GM19025 (cell line): ENCODE measurements around the gene CNN2.

Source experiments
- ATAC-seq: cut with Tn5 transposase; IDR thresholded peaks from one replicate; pipeline ENCODE4 v1.9.1; 2021; ENCODE audit warnings: mild to moderate bottlenecking, low read depth, moderate library complexity; ENCODE audit not compliant: unreplicated experiment

CNN2 gene

DNA sequence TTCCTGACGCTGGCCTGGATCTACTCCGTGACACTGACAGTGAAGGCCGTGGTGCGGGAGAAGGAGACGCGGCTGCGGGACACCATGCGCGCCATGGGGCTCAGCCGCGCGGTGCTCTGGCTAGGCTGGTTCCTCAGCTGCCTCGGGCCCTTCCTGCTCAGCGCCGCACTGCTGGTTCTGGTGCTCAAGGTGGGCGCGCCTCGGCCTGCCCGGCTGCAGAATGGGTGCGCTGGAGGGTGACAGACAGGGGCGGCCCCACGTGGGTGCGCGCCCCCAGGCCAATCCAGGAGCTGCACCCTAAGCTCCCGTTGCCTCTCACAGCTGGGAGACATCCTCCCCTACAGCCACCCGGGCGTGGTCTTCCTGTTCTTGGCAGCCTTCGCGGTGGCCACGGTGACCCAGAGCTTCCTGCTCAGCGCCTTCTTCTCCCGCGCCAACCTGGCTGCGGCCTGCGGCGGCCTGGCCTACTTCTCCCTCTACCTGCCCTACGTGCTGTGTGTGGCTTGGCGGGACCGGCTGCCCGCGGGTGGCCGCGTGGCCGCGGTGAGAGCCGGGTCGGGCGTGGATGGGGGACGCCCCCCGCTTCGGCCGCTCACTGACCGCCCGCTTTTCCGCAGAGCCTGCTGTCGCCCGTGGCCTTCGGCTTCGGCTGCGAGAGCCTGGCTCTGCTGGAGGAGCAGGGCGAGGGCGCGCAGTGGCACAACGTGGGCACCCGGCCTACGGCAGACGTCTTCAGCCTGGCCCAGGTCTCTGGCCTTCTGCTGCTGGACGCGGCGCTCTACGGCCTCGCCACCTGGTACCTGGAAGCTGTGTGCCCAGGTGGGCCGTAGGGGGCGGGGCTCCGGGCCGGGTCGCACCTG lies 20.7 kb downstream of the CNN2 start:
- no peak for ATAC-seq

DNA sequence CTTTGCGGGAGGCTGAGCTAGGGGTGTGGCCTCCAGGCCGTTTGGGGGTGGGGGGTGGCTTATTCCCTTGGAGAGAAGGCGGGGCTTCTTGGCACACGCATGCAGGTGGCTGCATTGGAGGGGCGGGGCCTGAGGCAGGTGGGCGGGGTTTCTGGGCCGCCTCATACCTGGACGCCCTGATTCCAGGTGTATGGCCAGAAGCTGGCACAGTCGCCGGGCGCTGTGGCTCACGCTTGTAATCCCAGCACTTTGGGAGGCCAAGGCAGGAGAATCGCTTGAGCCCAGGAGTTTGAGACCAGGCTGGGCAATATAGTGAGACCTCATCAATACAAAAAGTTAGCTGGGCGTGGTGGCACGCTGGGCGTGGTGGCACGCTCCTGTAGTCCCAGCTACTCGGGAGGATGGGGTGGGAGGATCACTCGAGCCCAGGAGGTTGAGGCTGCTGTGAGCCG lies 21.3 kb downstream of the CNN2 start:
- ATAC-seq, result no peak

DNA sequence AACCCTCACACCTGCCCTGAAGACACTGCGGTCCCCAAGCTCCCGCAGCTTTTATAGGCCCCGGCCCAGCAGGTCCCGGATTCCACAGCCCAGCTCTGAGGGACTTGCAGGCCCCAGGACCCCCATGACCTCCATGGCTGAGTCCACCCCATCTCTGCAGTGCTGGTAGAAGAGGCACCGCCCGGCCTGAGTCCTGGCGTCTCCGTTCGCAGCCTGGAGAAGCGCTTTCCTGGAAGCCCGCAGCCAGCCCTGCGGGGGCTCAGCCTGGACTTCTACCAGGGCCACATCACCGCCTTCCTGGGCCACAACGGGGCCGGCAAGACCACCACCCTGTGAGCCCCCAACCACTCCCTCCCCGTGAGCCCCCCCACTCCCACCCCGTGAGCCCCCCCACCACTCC lies 22.7 kb downstream of the CNN2 start:
- no peak for ATAC-seq

DNA sequence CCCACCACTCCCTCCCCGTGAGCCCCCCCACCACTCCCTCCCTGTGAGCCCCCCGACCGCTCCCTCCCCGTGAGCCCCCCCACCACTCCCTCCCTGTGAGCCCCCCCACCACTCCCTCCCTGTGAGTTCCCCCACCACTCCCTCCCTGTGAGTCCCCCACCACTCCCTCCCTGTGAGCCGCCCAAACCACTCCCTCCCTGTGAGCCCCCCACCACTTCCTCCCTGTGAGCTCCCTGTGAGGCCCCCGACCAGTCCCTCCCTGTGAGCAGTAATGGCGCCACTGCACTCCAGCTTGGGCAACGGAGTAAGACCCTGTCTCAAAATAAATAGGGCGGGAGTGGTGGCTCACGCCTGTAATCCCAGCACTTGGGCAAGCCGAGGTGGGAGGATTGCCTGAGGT lies 23.4 kb downstream of the CNN2 start:
- ATAC-seq, result no peak

DNA sequence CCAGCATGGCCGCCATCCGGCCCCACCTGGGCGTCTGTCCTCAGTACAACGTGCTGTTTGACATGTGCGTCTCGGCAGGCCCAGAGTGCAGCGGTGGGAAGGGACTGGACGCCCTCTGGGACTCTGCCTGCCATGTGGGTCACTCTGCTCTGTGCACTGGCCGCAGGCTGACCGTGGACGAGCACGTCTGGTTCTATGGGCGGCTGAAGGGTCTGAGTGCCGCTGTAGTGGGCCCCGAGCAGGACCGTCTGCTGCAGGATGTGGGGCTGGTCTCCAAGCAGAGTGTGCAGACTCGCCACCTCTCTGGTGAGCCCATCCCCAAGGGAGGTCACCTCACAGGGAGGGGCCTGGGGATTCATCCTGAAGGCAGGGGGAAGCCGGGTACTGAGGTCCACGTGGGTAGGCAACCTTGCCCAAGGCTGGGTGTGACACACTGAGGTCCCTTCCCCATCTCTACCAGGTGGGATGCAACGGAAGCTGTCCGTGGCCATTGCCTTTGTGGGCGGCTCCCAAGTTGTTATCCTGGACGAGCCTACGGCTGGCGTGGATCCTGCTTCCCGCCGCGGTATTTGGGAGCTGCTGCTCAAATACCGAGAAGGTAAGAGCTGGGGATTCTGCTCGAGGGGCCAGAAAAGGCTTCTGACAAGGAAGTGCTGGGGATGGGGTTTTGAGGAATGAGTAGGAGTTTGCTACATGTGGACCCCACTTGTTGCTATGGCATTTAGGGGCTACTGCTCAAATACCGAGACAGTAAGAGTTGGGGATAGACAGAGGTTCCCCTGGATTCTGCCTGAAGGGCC lies 24.8 kb downstream of the CNN2 start:
- ATAC-seq, result no peak

DNA sequence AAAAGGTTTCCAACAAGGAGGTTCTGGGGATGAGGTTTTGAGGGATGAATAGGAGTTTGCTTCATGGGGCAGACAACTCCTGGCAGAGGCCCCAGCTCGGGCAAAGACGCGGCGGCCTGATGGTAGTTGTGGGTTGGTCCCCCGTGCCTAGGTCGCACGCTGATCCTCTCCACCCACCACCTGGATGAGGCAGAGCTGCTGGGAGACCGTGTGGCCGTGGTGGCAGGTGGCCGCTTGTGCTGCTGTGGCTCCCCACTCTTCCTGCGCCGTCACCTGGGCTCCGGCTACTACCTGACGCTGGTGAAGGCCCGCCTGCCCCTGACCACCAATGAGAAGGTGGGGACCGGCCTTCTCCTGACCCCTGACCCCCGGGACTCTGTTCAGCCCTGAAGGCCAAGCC lies 25.4 kb downstream of the CNN2 start:
- no peak for ATAC-seq

DNA sequence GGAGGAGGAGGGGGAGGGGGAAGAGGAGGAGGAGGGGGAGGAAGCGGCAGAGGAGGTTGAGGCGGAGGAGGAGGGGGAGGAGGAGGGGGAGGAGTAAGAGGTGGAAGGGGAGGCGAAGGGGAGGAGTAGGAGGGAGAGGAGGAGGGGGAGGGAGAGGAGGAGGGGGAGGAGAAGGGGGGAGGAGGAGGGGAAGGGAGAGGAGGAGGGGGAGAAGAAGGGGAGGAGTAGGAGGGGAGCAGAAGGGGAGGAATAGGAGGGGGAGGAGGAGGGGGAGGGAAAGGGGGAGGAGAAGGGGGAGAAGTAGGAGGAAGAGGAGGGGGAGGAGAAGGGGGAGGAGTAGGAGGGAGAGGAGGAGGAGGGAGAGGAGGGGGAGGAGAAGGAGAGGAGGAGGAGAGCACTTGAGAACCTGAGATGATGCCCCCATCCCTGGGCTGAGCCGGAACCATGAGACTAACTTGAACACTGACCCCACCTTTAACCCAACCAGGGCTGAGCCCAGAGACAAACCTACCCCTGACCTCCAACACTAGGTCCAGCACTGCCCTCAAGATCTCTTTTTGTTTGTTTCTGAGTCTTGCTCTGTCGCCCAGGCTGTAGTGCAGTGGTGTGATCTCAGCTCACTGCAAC lies 26.1 kb downstream of the CNN2 start:
- no peak for ATAC-seq

DNA sequence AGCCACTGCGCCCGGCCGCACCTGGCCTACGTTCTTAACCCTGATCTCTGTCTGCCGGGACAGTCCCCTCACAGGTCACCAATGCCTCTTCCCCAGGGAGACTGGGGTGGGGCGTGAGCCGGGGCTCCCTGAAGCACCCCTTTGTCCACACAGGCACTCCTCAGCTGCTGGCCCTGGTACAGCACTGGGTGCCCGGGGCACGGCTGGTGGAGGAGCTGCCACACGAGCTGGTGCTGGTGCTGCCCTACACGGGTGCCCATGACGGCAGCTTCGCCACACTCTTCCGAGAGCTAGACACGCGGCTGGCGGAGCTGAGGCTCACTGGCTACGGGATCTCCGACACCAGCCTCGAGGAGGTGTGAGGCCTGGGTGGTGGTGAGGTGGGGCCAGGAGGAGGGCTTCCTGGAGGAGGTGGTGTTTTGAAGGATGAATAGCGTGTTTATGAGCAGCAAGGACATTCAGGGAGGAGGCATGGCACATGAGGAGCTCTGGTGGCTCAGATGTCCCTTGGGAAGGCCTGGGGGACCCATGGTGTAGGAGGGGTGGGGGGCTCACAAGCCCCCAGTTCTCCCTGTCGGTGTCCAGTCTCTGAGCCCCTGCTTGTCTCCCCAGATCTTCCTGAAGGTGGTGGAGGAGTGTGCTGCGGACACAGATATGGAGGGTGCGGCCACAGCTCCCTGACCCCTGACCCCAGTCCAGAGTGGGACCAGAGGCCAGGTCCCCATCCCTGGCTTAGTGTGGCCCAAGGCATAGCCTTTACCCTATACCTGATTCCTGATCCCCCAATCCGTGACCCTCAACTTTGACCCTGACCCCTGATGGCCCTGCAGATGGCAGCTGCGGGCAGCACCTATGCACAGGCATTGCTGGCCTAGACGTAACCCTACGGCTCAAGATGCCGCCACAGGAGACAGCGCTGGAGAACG lies 27.0 kb downstream of the CNN2 start:
- no peak for ATAC-seq

DNA sequence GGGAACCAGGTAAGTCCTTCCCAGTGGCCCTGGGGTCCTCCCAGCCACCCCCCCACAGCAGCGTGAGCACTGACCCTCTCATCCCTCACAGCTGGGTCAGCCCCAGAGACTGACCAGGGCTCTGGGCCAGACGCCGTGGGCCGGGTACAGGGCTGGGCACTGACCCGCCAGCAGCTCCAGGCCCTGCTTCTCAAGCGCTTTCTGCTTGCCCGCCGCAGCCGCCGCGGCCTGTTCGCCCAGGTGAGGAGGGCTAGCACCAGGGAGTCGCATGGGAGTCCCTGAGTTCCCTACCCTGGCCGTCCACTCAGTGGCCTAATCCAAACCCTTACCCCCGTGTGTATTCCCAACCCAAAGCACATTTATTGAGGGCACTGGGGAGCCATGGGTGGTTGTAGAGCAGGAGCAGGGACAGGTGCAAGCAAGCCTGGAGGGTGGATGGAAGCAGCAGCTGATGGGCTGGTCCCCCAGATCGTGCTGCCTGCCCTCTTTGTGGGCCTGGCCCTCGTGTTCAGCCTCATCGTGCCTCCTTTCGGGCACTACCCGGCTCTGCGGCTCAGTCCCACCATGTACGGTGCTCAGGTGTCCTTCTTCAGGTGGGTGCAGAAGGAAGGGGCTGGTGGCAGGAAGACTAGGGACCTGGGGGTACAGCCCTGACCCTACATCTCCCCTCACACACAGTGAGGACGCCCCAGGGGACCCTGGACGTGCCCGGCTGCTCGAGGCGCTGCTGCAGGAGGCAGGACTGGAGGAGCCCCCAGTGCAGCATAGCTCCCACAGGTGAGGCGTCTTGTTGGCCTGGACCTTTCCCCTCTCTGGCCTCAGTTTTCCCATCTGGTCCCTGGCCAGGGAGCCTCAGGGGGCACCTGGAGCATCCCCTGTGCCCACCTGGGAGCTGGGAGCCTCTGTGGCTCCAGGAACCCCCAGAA lies 28.0 kb downstream of the CNN2 start:
- ATAC-seq, result no peak

DNA sequence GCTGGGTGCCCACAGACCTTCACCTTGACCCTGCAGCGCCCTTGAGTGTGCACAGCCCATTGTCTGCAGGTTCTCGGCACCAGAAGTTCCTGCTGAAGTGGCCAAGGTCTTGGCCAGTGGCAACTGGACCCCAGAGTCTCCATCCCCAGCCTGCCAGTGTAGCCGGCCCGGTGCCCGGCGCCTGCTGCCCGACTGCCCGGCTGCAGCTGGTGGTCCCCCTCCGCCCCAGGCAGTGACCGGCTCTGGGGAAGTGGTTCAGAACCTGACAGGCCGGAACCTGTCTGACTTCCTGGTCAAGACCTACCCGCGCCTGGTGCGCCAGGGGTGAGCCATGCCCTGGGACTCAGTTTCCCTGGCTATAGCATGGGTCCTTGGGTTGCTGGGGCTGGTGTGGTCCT lies 28.6 kb downstream of the CNN2 start:
- no peak for ATAC-seq

DNA sequence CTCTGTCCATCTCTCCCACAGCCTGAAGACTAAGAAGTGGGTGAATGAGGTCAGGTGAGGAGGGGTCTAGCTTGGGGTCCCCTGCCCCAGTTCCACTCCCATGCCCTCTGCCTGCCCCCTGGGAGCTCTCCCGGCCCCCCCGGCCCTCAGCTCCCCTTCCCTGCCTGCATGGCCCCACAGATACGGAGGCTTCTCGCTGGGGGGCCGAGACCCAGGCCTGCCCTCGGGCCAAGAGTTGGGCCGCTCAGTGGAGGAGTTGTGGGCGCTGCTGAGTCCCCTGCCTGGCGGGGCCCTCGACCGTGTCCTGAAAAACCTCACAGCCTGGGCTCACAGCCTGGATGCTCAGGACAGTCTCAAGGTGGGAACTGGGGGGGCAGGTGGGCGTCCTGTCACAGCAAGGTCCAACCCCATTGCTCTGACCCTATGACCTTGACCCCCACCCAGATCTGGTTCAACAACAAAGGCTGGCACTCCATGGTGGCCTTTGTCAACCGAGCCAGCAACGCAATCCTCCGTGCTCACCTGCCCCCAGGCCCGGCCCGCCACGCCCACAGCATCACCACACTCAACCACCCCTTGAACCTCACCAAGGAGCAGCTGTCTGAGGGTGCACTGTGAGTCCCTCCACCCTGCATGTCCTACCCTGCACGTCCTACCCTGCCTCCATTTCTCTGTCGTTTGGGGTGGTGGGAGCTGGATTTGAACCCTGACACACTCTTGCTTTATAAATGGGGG lies 29.6 kb downstream of the CNN2 start:
- no peak for ATAC-seq

DNA sequence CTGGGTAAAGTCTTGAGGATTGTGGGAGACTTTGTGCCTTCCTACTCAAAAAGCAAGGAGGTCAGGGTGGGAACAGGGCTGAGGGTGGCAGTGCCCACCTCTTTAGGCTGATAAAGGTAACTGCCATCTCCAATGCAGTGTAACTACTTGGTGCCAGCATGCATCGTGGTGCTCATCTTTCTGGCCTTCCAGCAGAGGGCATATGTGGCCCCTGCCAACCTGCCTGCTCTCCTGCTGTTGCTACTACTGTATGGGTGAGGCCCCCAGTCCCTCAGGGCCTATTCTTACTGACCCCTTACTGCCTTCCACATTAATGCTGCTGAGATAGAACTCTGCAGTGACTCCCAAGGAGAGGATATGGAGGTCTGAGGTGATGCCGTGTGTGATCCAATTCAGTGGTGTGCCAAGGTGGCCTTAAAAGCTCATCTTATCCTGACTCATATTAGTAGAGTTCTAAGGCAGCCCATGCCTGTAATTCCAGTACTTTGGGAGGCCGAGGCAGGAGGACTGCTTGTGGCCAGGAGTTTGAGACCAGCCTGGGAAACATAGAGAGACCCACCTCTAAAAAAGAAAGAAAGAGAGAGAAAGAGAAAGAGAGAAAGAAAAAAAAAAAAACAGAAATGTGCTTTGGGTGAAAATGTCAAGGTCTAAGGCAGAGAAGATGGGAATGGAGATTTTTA lies 30.9 kb downstream of the CNN2 start:
- ATAC-seq, result no peak

DNA sequence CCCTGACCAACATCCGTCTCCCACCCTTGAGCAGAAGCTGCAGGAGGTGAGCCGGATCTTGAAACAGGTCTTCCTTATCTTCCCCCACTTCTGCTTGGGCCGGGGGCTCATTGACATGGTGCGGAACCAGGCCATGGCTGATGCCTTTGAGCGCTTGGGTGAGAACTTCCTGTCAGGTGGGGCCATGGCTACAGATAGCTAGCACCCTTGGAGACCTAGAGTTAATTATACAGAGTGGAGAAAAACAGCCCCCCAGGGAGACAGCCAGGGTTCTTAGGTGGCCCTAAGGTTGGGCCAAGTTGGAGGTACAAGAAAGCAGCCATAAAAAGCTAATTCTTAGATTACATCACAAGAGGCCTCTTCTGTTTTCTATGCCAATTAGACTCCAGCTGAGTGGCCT lies 31.7 kb downstream of the CNN2 start:
- ATAC-seq, result no peak

DNA sequence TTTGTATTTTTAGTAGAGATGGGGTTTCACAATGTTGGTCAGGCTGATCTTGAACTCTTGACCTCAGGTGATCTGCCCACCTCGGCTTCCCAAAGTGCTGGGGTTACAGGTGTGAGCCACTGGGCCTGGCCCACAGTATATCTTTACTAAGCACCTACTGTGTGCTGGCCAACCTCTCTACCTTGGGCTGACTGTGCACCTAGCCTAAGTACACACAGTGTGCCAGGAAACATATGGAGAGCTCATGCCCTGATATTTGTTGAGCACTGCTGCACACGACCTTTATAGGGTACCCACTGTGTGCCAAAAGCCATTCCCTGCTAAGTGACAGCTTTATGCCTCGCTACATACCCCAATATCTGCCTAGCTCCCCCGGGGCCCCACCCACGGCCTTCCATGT lies 34.3 kb downstream of the CNN2 start:
- ATAC-seq, result no peak

DNA sequence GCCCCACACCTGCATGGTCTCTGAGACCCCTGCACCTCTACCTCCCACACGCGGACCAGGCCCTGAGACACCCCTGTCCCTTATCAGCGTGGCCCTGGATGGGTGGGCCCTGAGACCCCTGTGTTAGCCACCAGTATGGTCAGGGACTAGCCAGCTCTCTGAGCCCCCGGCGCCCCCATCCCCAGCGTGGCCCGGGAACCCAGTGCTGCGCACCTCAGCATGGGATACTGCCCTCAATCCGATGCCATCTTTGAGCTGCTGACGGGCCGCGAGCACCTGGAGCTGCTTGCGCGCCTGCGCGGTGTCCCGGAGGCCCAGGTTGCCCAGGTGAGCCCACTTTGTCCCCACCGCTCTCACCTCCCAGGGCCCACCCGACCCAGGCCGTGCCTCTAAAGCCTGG lies 35.6 kb downstream of the CNN2 start:
- no peak for ATAC-seq

DNA sequence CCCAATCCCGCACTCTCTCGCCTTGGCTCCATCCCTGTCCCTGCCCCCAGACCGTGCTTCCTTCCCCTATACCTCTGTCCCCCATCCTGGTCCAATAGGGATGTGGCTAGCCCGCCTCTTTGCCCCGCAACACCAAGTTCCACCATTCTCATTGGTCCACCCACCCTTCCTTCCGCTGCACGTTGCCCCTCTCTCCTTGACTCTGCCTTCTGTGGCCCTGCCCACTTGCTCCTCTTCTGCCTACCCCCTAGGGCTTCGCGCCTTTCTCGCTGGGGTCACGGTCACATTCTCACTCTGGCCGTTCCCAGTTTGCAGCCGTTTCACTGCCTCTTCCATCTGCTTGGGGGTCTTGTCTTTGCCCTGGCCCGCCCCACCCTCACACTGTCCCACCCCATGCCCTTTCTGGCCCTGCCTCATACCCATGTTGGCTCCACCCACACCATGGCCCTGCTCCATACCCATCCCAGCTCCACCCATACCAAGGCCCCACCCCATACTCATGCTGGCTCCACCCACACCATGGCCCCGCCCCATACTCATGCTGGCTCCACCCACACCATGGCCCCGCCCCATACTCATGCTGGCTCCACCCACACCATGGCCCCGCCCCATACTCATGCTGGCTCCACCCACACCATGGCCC lies 36.1 kb downstream of the CNN2 start:
- ATAC-seq, result no peak

DNA sequence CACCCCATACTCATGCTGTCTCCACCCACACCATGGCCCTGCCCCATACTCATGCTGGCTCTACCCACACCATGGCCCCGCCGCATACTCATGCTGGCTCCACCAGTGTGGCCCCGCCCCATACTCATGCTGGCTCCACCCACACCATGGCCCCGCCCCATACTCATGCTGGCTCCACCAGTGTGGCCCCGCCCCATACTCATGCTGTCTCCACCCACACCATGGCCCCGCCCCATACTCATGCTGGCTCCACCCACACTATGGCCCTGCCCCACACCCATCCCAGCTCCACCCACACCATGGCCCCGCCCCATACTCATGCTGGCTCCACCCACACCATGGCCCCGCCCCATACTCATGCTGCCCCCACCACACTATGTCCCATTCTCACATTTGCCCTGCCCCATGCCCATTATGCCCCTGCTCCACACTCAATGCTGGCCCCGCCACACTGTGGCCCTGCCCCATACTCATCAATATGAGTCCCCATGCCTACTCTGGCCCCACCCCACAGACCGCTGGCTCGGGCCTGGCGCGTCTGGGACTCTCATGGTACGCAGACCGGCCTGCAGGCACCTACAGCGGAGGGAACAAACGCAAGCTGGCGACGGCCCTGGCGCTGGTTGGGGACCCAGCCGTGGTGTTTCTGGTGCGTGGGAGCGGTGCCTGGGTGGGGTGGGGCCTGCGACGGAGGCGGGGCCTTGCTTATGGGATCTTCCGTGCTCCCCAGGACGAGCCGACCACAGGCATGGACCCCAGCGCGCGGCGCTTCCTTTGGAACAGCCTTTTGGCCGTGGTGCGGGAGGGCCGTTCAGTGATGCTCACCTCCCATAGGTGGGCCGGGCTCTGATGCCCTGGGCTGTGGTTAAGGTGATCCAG lies 36.9 kb downstream of the CNN2 start:
- ATAC-seq, result no peak
